ENCODE data around the gene TBC1D22A. TPM values are rescaled to one million over a fixed set of nuclear protein-coding genes. Genes with fewer than 3 reads are reported as not detected.

Gene TBC1D22A
- total and polyA plus RNA-seq, 2 donors from 2014 or later: 24.6 to 39.4 TPM

- Histone ChIP-seq H3K4me1 (ENCODE audit: control insufficient read depth in 2 of 3, insufficient read depth in 2 of 3, low read depth in 1 of 3, low read length in 3 of 3) (peaks cover 0 to 3% (median 0%) of the 10 kb centered on the region in 3 donors), H3K36me3 (ENCODE audit: control insufficient read depth in 2 of 3, insufficient read depth in 3 of 3, low read length in 3 of 3) (no peaks in the 10 kb centered on the region), H3K4me3 (ENCODE audit: low read length in 3 of 3) (no peak overlapping the region), H3K9me3 (ENCODE audit: control insufficient read depth in 2 of 3, insufficient read depth in 1 of 3, low read length in 3 of 3) (no peaks in the 10 kb centered on the region), H3K27me3 (ENCODE audit: control insufficient read depth, insufficient read depth, low read length) (no peaks in the 10 kb centered on the region), H3K9ac (ENCODE audit: low read length in 3 of 3) (no peak overlapping the region), H3K27ac (ENCODE audit: low read depth in 2 of 2, low read length in 2 of 2) (no peak overlapping the region)
- FAIRE-seq: no peak
- DNase-seq: no peak
- TF ChIP-seq CTCF (IDR thresholded peaks at IDR 0.05; ENCODE audit: borderline replicate concordance, extremely low read depth, insufficient read depth): no peak
- intact Hi-C loops (cut with DNase I): no loop called here
Observed at GRCh38 chr22:47144076-47144765, 381.8 kb downstream of the TBC1D22A start.

GRCh38 chr22:47144791-47145425, 382.5 kb downstream of the TBC1D22A start:
- H3K36me3 ChIP-seq (ENCODE audit: control insufficient read depth in 2 of 3, insufficient read depth in 3 of 3, low read length in 3 of 3): no peaks in the 10 kb centered on the region
- no peak for FAIRE-seq
- H3K4me1 ChIP-seq (ENCODE audit: control insufficient read depth in 2 of 3, insufficient read depth in 2 of 3, low read depth in 1 of 3, low read length in 3 of 3): peaks cover 0 to 3% (median 0%) of the 10 kb centered on the region in 3 donors
- no peak overlapping the region for H3K9ac ChIP-seq (ENCODE audit: low read length in 3 of 3)
- no peak for DNase-seq
- no peak overlapping the region for H3K4me3 ChIP-seq (ENCODE audit: low read length in 3 of 3)
- H3K9me3 ChIP-seq (ENCODE audit: control insufficient read depth in 2 of 3, insufficient read depth in 1 of 3, low read length in 3 of 3): no peaks in the 10 kb centered on the region
- no peak overlapping the region for H3K27ac ChIP-seq (ENCODE audit: low read depth in 2 of 2, low read length in 2 of 2)
- intact Hi-C loops (cut with DNase I): no loop called here
- no peaks in the 10 kb centered on the region for H3K27me3 ChIP-seq (ENCODE audit: control insufficient read depth, insufficient read depth, low read length)
- TF ChIP-seq CTCF (IDR thresholded peaks at IDR 0.05; ENCODE audit: borderline replicate concordance, extremely low read depth, insufficient read depth): no peak

GRCh38 chr22:47145883-47146282, 383.4 kb downstream of the TBC1D22A start:
- Histone ChIP-seq H3K9ac (ENCODE audit: low read length in 3 of 3) (no peak overlapping the region), H3K27me3 (ENCODE audit: control insufficient read depth, insufficient read depth, low read length) (no peaks in the 10 kb centered on the region), H3K9me3 (ENCODE audit: control insufficient read depth in 2 of 3, insufficient read depth in 1 of 3, low read length in 3 of 3) (no peaks in the 10 kb centered on the region), H3K27ac (ENCODE audit: low read depth in 2 of 2, low read length in 2 of 2) (no peak overlapping the region), H3K36me3 (ENCODE audit: control insufficient read depth in 2 of 3, insufficient read depth in 3 of 3, low read length in 3 of 3) (no peaks in the 10 kb centered on the region), H3K4me1 (ENCODE audit: control insufficient read depth in 2 of 3, insufficient read depth in 2 of 3, low read depth in 1 of 3, low read length in 3 of 3) (peaks cover 0 to 3% (median 0%) of the 10 kb centered on the region in 3 donors), H3K4me3 (ENCODE audit: low read length in 3 of 3) (no peak overlapping the region)
- no peak for TF ChIP-seq CTCF (IDR thresholded peaks at IDR 0.05; ENCODE audit: borderline replicate concordance, extremely low read depth, insufficient read depth)
- intact Hi-C loops (cut with DNase I): no loop called here
- DNase-seq (no peak), FAIRE-seq (no peak)
